GM12878 (cell line): ENCODE measurements around the gene ABCD4. TPM values are rescaled to one million over a fixed set of nuclear protein-coding genes. Genes with fewer than 3 reads are reported as not detected.

ENCODE experiments used
- ATAC-seq: fragments of 200-7000 bp; cut with Tn5 transposase; 3 replicates; pipeline ENCODE4 v1.9.1; 2020; ENCODE audit warnings: mild to moderate bottlenecking, moderate library complexity
- BruUV-seq: library from RNA; stranded (reverse); fragments of 400-500 nt; replicated peaks from 2 replicates; lab custom pipeline; 2021; lab: Mats Ljungman, UMichigan
- CTCF ChIA-PET: fragments of 300-600 bp; sonication (Branson Sonifier 250); formaldehyde crosslinking; extraction: SDS; loops from one replicate; lab custom pipeline; 2021; ENCODE audit warnings: inconsistent platforms; lab: Yijun Ruan, JAX
- POLR2A ChIA-PET: fragments of 350-600 bp; formaldehyde crosslinking; extraction: SDS; loops from one replicate; lab custom pipeline; 2021; ENCODE audit warnings: inconsistent platforms; lab: Charles Lee
- RAD21 ChIA-PET: fragments of 300-600 bp; sonication (Branson Sonifier 250); formaldehyde crosslinking; loops from one replicate; lab custom pipeline; 2023; ENCODE audit warnings: antibody characterized with exemption; ENCODE audit not compliant: unreplicated experiment; lab: Charles Lee
- SMC1A ChIA-PET: fragments of 300-600 bp; sonication (Branson Sonifier 250); formaldehyde crosslinking; loops from one replicate; lab custom pipeline; 2023; ENCODE audit not compliant: unreplicated experiment, uncharacterized antibody; lab: Charles Lee
- DNase-seq: peaks from one replicate; pipeline ENCODE4 v3.0.0-alpha.2; 2011; ENCODE audit warnings: low read depth, low spot score
- FAIRE-seq: peaks from 3 replicates; lab custom pipeline; 2011; peaks lifted over from hg19 to GRCh38; lab: Jason Lieb, UNC
- H2AFZ ChIP-seq: 2 replicates; pipeline ENCODE4 v1.6.0; 2011; ENCODE audit warnings: low read depth, low read length, control low read depth; ENCODE audit not compliant: control insufficient read depth
- H3K27ac ChIP-seq: 2 replicates; pipeline ENCODE4 v1.5.1; 2011; ENCODE audit warnings: control low read depth; ENCODE audit not compliant: control insufficient read depth, insufficient read depth
- H3K27me3 ChIP-seq, 2 experiments: replicated peaks in 1 of 2; 2 replicates each; pipeline versions ENCODE4 v1.6.0 to v1.6.1; 2011; ENCODE audit warnings: low read length in 1 of 2; ENCODE audit not compliant: control insufficient read depth in 2 of 2, insufficient read depth in 2 of 2
- H3K36me3 ChIP-seq, 2 experiments: 2 replicates each; pipeline ENCODE4 v1.5.1; 2011; ENCODE audit warnings: low read length in 1 of 2; ENCODE audit not compliant: control insufficient read depth in 2 of 2, insufficient read depth in 2 of 2
- H3K4me1 ChIP-seq: 2 replicates; pipeline ENCODE4 v1.6.1; 2011; ENCODE audit warnings: mild to moderate bottlenecking, low read length, moderate library complexity, mixed read lengths; ENCODE audit not compliant: control insufficient read depth, insufficient read depth
- H3K4me2 ChIP-seq: 2 replicates; pipeline ENCODE4 v1.6.0; 2011; ENCODE audit warnings: control low read depth; ENCODE audit not compliant: control insufficient read depth, insufficient read depth
- H3K4me3 ChIP-seq: fragments of 200-600 bp; sonication (generic); 2 replicates; pipeline ENCODE4 v1.5.1; 2016
- H3K79me2 ChIP-seq: 2 replicates; pipeline ENCODE4 v1.6.0; 2011; ENCODE audit warnings: low read length; ENCODE audit not compliant: control insufficient read depth, insufficient read depth
- H3K9ac ChIP-seq: 2 replicates; pipeline ENCODE4 v1.8.0; 2011; ENCODE audit warnings: low read length, control low read depth, mixed read lengths; ENCODE audit not compliant: control insufficient read depth, insufficient read depth
- H3K9me3 ChIP-seq: replicated peaks from 3 replicates; pipeline ENCODE4 v1.5.1; 2011; ENCODE audit warnings: mild to moderate bottlenecking, low read length; ENCODE audit not compliant: control insufficient read depth, insufficient read depth
- H4K20me1 ChIP-seq: 2 replicates; pipeline ENCODE4 v1.6.0; 2011; ENCODE audit not compliant: control insufficient read depth, insufficient read depth
- ATF7 ChIP-seq: fragments of 450-650 bp; IDR thresholded peaks from 2 replicates; pipeline ENCODE4 v1.6.1; 2016; ENCODE audit warnings: low read depth, mild to moderate bottlenecking
- BCL3 ChIP-seq: IDR thresholded peaks from 2 replicates; pipeline ENCODE4 v1.6.1; 2011; ENCODE audit warnings: borderline replicate concordance, low read depth, mild to moderate bottlenecking, moderate library complexity, low read length; ENCODE audit not compliant: insufficient read depth, poor library complexity, severe bottlenecking
- CHD4 ChIP-seq: fragments of 200-600 bp; sonication (generic); IDR thresholded peaks from 2 replicates; pipeline ENCODE4 v1.6.1; 2016; ENCODE audit warnings: mild to moderate bottlenecking
- GATAD2B ChIP-seq: fragments of 450-650 bp; conservative IDR thresholded peaks from 2 replicates; pipeline ENCODE4 v1.6.1; 2017; ENCODE audit warnings: low read depth, mild to moderate bottlenecking, moderate library complexity
- HCFC1 ChIP-seq: fragments of 150-350 bp; IDR thresholded peaks from 2 replicates; pipeline ENCODE4 v1.6.1; 2014; ENCODE audit warnings: low read length
- NR2C1 ChIP-seq: fragments of 450-650 bp; IDR thresholded peaks from 2 replicates; pipeline ENCODE4 v1.6.1; 2017; ENCODE audit warnings: antibody characterized with exemption, mild to moderate bottlenecking, moderate library complexity
- PAX8 ChIP-seq: fragments of 450-650 bp; IDR thresholded peaks from 2 replicates; pipeline ENCODE4 v1.6.1; 2017; ENCODE audit warnings: mild to moderate bottlenecking, moderate library complexity
- YY1 ChIP-seq: IDR thresholded peaks from 2 replicates; pipeline ENCODE4 v1.6.1; 2011; ENCODE audit warnings: low read depth, mild to moderate bottlenecking, low read length
- WGBS: methylation state at CpG from one replicate; pipeline ENCODE4 v1.1.6; 2016; ENCODE audit warnings: low lambda C conversion rate; ENCODE audit not compliant: insufficient replicate concordance, insufficient coverage; ENCODE audit errors: missing lambda C conversion rate; 5-methylcytosine and 5-hydroxymethylcytosine counted together
- in situ Hi-C: fragments of 300-500 bp; cut with MboI; formaldehyde crosslinking; loops from 9 replicates; pipeline ENCODE4 v1.14.3; 2018; ENCODE audit warnings: mixed read lengths
- intact Hi-C: fragments of 100-400 bp; cut with micrococcal nuclease; formaldehyde crosslinking; loops from one replicate; pipeline ENCODE4 v1.14.2; 2022; ENCODE audit not compliant: unreplicated experiment
- polyA plus RNA-seq, 11 experiments: library from polyadenylated mRNA; depleted of rRNA in 4 of 11; unstranded in 6 of 11; stranded (reverse) in 5 of 11; fragments of >200 nt; fragmentation: Nextera tagmentation in 4 of 11; fragmentation: Illumina TruSeq in 1 of 11; extraction: Ambion mirVana in 4 of 11; extraction: Trizol in 1 of 11; gene quantifications; 1 replicate in 1 of 11; 2 replicates in 10 of 11; pipeline versions ENCODE4 v1.2.1 to v1.2.3, GENCODE V29; 2011 to 2016; ENCODE audit warnings: inconsistent platforms in 2 of 11, missing spikeins in 2 of 11, low read depth in 1 of 11
- total RNA-seq, 4 experiments: library from RNA; depleted of rRNA in 3 of 4; stranded (reverse); fragments of >200 nt in 3 of 4; fragmentation: Illumina TruSeq in 1 of 4; extraction: Trizol in 1 of 4; gene quantifications; 2 replicates each; pipeline versions ENCODE4 v1.2.1 to v1.2.3, GENCODE V29; 2013 to 2021

Gene ABCD4
- total and polyA plus RNA-seq, 10 of the 15 experiments (the other 5 are each of a cell fraction or from before 2014, with no cell fraction given) = 5.7 to 29.5 (median 23.4) TPM

GRCh38 chr14:74326369-74327152 is 23.8 kb upstream of the ABCD4 start:
- RAD21 ChIA-PET = no interaction called here
- Histone ChIP-seq H3K4me3 (no peak overlapping the region), H3K9ac (no peak overlapping the region), H2AFZ (no peak overlapping the region), H3K36me3 (no peaks in the 10 kb centered on the region), H3K4me1 (no peaks in the 10 kb centered on the region), H3K79me2 (no peaks in the 10 kb centered on the region), H4K20me1 (no peaks in the 10 kb centered on the region), H3K27ac (no peak overlapping the region), H3K27me3 (no peaks in the 10 kb centered on the region), H3K9me3 (no peaks in the 10 kb centered on the region), H3K4me2 (no peak overlapping the region)
- no peak for FAIRE-seq
- no peak for DNase-seq
- in situ Hi-C loops (no loop called here), intact Hi-C loops (no loop called here)
- 10% methylated on average over 10 of the region's 10 CpGs for WGBS
- BruUV-seq = no TSS peak
- POLR2A ChIA-PET = no interaction called here
- CTCF ChIA-PET = interaction anchor here (0.6 to 2.2 kb wide), 4 partner anchors 13 to 1964 kb away, joined by 3 to 8 read pairs (median 6); no protein-coding TSS in a partner anchor
- SMC1A ChIA-PET = interaction anchor here (0.9 kb wide), 1 partner anchor 57 kb away, joined by 3 read pairs; no protein-coding TSS in a partner anchor
- ATAC-seq = no peak
- TF ChIP-seq HCFC1 = no peak
- TF ChIP-seq YY1 = no peak
- no peak for TF ChIP-seq BCL3
- no peak for TF ChIP-seq NR2C1
- no peak for TF ChIP-seq ATF7
- no peak for TF ChIP-seq PAX8
- TF ChIP-seq GATAD2B = no peak
- no peak for TF ChIP-seq CHD4
